Colon (tissue), 2 donors: ENCODE data around the gene IRF4.

Experiments
- FAIRE-seq: peaks from 2 replicates; lab custom pipeline; 2012; peaks lifted over from hg19 to GRCh38; lab: Jason Lieb, UNC
- donor health status: control.
- donor health status: control.

The IRF4 gene

GRCh38 chr6:398558-399078 lies 7.1 kb downstream of the IRF4 start:
- no peak for FAIRE-seq

DNA sequence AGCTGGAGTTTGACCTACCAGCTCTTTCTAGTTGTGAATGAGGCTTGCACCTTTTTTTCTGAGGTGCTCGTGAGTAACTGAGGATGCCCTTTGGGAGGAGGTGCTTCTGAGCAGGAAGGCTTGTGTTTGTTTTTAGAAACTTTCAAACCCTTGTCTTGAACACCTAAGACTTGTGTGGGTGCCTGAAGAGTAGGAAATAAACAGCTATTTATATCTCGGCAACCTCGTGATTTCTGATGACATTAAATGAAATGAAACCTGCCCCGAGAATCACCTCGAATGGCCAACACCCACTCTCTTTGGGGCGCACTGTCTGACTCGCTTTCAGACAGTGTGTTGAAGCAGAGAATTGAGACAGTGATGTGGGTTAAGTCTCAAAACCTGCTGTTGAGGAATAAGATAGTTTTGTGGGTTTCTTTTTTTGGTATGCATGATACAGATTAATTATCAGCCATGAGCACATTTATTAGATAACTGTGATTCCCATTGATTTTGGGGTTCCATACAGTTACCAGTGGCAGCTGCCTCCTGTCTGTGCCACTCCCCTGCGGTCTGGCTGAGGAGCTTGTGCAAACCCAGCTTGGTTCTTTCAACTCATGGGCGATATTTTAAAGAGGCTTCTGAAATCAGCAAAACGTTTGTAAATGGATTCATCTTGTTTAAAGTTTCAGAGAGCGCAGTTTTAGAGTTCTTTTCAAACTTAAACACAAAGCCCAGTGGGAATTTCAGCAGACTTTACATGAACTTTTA lies 8.4 kb downstream of the IRF4 start:
- no peak for FAIRE-seq

DNA sequence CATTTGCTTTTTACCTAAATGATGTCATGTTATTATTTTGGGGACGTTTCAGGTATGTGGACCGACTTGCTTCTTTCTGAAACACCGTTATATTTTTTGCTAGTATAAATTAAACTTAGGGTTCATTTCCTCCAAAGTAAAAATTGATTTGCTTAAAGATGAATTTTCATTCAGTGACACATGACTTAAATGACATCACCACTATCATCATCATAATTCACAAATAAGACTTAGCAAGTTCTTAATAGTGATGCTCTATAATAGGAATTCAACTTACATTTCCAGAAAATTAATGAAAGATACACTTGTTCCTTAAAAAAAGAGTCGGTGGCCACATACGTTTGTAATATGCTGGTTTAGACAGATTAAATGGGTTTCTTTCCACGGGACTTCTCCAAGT lies 9.3 kb downstream of the IRF4 start:
- FAIRE-seq = no peak

GRCh38 chr6:401239-401993 lies 9.9 kb downstream of the IRF4 start:
- no peak for FAIRE-seq

DNA sequence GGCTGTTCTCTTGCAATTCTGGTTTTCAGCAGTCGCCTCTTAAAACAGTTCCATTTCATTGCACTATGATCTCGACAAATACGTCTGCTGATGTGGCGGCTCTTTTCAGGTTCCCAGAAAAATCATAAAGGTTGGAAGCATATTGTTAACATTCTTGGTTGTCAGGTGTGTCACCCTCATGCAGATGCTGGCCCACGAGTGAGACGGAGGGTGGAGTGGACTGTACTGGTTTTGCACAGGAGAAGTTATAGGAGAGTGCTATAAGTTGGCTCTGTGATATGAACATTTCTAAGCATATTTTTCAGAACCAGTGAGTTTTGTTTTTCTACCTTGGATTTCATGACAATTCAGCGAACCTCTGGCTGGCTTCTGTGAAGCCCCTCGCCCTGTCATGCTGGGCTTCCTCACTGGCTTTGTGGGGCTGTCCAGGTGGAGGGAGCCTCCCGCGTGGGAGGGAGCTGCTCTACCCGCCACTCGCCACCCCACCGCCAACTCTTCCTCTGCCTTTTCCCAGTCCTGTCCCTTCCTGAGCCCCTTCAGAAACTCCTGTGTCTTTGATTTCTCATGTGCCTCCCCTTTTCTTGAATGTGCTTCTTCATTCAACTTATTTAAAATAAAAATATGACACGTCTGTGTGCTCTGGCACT lies 10.6 kb downstream of the IRF4 start:
- FAIRE-seq = no peak

GRCh38 chr6:402901-403658 lies 11.5 kb downstream of the IRF4 start:
- no peak for FAIRE-seq

DNA sequence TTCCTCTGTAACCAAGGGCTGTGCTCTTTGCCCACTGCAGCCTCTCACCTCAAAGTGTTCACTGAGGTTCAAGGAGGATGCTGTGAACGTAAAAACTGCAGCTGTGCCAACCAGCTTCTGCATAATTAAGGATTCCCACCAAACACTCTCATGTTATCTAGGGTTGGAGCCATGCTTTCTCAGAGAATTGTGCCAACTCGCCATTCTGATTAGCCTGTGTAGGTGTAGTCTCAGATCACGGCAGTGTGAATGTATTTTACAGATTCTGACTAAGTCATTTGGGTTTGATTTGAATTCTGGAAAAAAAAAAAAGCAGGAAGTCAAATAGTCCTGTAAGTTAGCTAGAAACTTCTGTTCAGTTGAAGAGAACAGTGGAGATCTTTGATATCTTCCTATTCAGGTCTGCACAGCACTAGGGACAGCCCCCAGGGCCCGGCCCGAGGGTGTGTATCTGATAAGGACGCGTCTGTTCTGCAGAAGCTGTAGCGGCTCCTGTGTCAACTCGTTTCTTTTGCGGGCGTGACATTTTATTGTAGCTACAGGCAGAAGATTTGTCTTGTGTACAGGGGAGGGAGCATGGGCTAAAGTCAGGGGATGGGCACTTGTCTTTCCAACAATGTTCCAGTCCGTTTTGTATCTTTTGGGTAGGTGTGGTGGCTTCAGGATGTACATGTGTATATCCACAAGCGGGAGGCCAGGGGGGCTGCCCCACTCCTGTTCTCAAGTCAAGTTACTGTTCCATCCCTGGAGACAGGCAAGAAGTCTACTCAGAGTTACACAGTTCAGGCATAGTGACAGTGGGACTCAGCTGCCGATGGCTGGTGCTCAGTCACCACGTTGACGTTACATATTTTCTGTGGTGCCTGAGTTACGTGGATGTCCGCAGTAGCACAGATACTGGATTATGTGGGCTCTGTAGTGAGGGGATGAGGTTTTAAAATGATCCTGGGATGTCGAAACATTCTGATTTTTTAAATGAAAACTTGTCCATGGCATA lies 12.4 kb downstream of the IRF4 start:
- FAIRE-seq = no peak

DNA sequence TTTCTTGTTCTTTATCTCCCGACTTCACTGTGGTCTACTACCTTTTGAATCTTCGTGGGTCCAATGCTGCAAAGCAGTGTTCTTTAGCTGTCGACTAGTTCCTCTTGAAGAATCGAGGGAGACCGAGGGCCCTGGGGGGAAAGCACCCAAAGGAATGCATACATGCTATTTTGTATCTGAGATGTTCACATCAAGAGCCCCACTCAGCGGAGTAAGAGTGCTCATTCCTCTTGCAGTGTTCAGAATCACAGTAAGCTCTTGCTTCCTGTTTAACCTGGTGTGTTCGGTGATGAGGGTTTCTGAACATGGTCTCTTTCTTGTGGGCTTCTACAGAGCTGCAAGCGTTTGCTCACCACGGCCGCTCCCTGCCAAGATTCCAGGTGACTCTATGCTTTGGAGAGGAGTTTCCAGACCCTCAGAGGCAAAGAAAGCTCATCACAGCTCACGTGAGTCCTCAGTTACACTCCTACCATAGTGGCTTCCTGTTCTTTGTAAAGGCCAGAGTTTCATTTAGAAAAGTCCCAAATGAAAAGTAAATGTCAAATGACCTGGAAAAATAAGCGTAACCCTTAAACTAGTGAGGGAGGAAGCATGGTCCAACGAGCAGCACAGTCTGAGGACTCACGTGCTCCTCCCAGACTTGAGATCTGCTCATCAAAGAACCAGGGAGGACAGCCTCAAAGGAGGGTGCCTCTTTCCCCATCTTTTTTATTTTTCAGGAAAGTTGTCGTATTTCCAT lies 13.3 kb downstream of the IRF4 start:
- no peak for FAIRE-seq

DNA sequence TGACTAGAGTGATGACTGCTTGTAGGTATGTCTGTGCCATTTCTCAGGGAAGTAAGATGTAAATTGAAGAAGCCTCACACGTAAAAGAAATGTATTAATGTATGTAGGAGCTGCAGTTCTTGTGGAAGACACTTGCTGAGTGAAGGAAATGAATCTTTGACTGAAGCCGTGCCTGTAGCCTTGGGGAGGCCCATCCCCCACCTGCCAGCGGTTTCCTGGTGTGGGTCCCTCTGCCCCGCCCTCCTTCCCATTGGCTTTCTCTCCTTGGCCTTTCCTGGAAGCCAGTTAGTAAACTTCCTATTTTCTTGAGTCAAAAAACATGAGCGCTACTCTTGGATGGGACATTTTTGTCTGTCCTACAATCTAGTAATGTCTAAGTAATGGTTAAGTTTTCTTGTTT lies 16.6 kb downstream of the IRF4 start:
- FAIRE-seq = no peak

GRCh38 chr6:408599-409102 lies 17.1 kb downstream of the IRF4 start:
- no peak for FAIRE-seq

DNA sequence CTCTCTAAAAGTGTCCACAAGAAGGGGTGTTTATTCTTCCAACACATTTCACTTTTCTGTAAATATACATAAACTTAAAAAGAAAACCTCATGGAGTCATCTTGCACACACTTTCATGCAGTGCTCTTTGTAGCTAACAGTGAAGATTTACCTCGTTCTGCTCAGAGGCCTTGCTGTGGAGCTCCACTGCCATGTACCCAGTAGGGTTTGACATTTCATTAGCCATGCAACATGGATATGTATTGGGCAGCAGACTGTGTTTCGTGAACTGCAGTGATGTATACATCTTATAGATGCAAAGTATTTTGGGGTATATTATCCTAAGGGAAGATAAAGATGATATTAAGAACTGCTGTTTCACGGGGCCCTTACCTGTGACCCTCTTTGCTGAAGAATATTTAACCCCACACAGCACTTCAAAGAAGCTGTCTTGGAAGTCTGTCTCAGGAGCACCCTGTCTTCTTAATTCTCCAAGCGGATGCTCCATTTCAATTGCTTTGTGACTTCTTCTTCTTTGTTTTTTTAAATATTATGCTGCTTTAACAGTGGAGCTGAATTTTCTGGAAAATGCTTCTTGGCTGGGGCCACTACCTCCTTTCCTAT lies 17.9 kb downstream of the IRF4 start:
- no peak for FAIRE-seq

- no peak for FAIRE-seq
Observed at GRCh38 chr6:410555-411395, 19.2 kb downstream of the IRF4 start.

- FAIRE-seq = no peak
Observed at GRCh38 chr6:411402-412145, 20.0 kb downstream of the IRF4 start.

DNA sequence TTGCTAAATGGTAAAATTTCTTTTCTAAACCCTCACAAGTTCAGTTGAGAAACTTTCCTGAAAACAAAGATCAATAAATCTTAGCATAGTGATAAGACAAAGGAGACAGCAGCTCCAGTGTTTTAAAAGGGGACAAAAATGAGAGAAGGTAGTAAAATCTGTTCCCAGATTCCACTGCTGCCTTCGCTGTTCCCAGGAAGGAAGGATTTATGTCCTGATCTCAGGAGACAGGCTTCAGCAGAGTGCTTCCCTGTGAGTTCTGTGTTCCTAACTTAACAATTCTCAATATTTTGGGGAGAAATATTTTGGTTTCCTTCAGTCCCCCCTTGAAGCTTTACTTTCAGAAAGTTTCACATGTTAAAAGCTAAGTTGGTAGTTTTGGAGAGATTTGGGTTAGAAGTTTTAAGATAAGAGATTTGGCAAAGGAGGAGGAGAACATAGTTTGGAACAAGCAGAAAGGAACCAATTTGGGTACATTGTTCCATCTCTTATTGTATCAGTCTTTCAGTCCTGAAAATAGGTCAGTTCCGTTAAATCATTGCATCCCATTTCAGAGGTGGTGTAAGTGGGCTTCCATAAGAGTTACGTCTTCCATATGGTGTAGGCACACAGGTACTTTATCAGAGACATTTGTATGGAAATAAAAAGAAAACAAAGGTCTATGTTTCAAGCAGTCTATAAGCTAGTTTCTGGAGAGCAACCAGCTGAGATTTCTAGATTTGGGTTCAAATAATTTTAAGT lies 20.8 kb downstream of the IRF4 start:
- no peak for FAIRE-seq

DNA sequence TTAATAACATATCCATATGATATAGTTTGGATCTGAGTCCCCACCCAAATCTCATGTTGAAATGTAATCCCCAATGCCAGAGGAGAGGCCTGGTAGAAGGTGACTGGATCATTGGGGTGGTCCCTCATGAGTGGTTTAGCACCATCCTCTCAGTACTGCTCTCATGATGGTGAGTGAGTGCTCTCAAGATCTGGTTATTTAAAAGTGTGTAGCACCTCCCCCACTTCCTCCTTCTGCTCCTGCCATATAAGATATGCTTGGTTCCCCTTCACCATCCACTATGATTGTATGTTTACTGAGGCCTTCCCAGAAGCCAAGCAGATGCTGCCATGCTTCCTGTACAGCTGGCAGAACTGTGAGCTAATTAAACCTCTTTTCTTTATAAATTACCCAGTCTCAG lies 22.9 kb downstream of the IRF4 start:
- no peak for FAIRE-seq

- FAIRE-seq = no peak
Observed at GRCh38 chr6:415087-415486, 23.5 kb downstream of the IRF4 start.

- FAIRE-seq = no peak
Observed at GRCh38 chr6:421211-421610, 29.7 kb downstream of the IRF4 start.
